ENCODE results near the gene ING5.
"Not testable (repeated sequence)": the region's sequence is repeated elsewhere in the genome, so short reads cannot be mapped to it uniquely, and the experiment has no call there.

Gene ING5

DNA sequence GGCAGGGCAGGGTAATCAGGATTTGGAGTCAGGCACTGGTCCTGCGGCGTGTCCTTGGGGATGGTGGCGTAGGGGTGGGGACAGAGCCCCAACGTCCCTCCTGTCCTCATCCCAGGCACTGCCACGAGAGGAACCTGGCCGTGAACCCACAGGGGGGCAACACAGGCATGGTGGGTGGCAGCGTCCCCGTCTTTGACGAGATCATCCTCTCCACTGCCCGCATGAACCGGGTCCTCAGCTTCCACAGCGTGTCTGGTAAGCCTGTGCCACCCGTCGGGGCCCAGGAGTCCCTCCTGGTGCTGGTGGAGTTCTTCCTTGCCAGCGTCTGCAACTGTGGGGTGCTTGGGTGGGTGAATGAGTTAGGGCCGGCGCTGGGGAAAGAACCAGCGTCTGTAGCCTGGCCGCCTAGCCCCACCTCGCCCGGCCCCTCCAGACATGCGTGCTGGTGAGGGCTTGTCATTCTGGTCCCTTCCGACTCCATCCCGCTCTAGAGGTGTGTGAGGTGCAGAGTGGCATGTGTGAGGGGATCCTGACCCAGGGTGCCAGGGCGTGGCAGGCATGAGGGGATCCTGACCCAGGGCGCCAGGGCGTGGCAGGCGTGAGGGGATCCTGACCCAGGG, 40.6 kb downstream of the ING5 start:
- no peak for DNase-seq

DNA sequence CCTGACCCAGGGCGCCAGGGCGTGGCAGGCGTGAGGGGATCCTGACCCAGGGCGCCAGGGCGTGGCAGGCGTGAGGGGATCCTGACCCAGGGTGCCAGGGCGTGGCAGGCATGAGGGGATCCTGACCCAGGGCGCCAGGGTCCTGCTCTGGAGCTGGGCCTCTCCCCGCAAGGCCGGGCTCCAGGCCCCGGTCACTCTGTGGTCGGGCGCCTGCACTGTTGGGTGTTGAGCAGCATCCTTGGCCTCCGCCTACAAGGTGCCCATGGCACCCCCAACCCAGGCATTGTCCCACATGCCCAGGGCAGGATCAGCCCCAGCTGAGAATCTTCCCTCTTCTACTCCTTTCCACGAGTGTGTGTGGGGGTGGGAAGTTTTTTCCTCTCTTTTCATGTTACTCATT, 41.2 kb downstream of the ING5 start:
- DNase-seq: not testable (repeated sequence)

DNA sequence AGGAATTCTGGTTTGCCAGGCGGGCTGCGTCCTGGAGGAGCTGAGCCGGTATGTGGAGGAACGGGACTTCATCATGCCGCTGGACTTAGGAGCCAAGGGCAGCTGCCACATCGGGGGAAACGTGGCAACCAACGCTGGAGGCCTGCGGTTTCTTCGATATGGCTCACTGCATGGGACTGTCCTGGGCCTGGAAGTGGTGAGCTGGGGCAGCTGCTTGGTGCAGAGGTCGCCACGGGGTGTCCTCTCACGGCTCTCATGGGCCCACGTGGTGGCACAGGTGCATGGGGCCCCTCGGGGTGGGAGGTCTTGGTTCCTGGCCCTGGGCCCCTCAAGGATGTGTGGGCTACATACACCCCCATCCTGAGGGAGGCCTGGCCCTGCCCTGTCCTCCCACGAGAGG, 41.8 kb downstream of the ING5 start:
- DNase-seq: no peak

DNA sequence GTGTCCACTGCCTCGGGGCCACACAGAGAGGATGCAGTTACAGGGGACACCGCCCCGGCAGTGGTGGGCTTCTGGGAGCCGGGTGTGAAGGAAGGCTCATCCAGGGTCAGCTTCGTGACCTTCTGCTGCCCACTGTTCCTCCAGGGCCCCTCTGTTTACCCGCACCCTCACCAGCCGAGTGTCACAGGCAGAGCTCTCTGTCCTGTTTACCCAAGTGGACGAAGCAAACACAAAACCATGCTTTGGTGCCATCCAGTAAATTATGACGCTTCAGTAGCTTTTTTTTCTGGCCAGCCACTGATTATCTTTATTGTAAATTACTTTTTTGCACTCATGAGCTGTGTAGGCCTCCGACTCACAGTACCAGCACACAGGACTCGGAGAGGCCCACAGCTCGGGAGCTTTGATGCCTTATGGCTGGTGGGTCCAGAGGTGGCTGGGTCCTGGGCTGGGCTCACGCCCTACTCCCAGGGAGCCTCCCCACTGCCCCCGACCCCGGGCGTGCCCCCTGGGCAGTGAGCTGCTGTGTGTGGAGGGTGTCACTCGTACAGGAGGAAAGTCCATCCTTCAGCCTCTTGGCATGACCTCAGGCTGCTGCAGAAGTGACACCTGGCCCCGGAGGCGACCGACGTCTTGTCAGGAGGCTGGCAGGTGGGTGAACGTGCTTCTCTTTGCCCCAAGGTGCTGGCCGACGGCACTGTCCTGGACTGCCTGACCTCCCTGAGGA, 42.4 kb downstream of the ING5 start:
- DNase-seq: no peak

DNA sequence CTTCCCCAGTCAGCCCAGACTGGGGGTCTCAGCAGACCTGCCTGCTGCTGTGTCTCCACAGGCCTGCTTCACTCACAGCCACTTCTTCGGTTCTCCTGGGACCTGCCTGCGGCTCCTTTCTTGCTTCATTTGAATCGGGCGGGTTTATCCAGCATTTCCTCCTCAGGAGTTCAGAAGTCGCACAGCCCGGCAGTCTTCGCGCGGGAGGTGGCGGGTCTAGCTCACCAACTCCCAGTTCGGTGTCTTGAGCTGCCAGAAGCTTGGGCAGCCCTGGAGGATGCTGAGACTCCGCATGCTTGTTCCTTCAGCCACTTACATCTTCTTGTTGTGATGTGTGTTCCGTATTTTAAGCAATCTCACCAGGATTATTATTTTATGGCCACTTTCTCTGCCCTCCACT, 43.4 kb downstream of the ING5 start:
- DNase-seq: no peak

DNA sequence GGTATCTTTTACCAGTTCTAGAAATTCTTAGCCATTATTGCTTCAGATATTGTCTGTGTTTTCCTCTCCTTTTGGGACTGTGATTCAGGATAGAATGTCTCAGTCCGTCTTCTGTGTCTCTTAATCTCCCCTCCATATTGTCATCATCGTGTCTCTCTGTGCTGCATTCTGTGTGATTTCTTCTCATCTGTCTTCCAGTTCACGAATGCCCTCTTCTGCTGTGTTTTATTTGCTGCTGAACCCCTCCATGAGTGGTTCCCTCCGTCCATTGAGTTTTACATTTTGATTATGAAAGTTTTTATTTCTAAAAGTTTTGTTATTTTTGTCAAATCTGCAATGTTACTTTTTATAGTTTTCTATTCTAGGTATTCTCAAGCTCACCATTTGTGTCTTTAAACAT, 44.2 kb downstream of the ING5 start:
- no peak for DNase-seq

DNA sequence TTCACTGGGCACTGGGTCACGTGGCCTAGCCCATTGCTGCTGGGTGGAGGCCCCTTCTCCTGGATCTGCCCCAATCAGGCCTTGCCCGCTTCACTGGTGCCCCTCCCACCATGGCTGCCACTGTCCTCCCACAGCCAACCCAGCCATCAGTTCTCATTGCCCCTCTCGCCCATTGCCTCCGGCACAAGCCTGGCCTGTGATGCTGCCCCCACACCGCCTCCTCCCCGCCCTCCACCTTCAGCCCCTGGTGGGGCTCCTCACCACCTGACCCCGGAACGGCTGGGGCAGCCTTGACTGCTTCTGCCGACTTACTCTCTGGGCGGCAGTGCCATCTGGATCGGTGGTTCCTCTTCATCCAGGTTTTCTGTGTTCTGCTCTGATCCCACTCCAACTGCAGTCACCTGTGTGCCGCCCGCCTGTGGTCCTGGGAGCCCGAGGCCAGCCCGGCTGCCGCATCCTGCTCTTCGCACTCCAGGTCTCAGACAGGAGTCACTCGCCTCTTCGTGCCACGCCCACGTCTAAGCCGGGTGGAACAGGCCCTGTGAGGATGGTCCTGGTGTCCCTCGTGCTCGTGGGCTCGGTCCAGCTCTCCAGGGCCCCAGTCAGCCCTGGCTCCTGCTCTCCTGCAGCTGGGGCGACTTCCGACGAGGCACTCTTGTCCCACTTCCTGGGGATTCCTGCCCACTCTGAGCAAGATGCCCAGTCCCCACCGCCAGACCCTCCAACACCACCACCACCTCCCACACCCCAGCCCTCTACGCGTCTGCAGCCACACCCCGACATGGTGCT, 46.8 kb downstream of the ING5 start:
- no peak for DNase-seq

DNA sequence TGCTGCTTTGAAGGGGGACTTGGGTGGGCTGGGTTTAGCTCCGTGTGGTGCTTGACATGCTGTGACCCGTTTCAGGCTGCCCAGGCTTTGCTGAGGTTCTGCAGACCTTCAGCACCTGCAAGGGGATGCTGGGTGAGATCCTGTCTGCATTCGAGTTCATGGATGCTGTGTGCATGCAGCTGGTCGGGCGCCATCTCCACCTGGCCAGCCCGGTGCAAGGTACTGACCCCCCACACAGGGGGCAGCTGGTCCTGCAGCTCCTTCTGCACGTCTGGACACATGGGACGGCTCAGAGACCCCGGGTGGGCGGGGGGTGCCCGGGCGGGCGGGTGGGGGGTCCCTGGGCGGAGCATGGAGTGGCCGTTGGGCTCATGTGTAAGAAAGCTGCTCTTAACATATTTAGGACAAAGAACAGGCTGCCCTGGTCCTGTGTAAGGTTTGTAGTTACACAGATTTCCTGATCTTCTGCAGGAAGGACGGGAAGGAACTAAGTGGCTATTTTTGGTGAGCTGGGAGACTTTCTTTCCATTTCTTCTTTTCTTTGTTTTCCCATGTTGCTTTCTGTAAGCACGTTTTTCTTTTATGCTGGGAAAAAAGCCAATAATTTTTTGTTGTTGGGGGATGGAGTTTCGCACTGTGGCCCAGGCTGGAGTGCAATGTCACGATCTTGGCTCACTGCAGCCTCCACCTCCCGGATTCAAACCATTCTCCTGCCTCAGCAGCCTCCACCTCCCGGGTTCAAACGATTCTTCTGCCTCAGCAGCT, 48.4 kb downstream of the ING5 start:
- DNase-seq: no peak

DNA sequence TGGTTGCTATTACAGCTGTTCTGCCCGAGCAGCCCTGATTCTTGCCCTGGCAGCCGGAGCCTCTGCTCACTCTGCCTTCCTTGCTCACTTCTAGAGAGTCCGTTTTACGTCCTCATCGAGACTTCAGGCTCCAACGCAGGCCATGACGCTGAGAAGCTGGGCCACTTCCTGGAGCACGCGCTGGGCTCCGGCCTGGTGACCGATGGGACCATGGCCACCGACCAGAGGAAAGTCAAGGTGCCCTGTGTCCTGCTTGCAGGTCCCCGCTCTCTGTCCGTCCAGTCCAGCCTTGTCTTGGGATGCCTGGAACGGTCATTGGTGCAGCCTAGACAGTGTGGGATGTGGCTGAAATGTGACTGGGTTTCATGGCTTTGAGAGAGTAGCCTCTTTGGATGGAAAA, 49.3 kb downstream of the ING5 start:
- no peak for DNase-seq

DNA sequence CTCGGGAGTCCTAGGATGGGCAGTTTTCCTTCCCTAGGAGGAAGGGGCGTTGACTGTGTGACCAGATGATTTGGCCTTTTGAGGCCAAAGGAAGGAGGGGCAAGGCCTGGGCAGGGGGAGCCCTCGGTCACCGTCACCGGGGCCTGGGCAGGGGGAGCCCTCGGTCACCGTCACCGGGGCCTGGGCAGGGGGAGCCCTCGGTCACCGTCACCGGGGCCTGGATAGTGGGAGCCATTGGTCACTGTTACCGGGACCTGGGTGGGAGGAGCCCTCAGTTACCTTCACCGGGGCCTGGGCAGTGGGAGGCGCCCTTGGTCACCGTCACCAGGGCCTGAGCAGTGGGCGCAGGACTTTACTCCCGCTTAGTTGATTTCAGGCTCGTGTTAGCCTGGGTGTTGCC, 49.9 kb downstream of the ING5 start:
- no peak for DNase-seq

DNA sequence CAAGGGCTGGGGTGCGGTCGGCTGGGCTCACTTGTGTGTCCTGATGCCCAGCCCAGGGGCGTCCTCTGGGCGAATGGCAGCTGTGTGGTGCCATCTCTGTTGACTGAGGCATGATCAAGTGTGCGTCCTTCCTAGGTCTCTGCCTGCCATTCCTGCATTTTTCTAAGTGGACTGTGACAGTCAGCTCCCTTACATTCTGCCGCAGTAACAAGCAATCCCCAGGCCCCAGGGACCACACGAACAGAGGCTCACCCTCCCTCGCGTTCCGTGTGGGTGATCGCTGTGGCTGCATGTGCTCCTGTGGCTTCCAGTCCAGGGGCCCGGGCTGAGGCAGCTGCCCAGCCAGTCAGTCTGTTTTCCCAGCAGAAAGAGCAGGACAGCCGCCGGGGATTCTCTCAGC, 50.4 kb downstream of the ING5 start:
- DNase-seq: no peak

DNA sequence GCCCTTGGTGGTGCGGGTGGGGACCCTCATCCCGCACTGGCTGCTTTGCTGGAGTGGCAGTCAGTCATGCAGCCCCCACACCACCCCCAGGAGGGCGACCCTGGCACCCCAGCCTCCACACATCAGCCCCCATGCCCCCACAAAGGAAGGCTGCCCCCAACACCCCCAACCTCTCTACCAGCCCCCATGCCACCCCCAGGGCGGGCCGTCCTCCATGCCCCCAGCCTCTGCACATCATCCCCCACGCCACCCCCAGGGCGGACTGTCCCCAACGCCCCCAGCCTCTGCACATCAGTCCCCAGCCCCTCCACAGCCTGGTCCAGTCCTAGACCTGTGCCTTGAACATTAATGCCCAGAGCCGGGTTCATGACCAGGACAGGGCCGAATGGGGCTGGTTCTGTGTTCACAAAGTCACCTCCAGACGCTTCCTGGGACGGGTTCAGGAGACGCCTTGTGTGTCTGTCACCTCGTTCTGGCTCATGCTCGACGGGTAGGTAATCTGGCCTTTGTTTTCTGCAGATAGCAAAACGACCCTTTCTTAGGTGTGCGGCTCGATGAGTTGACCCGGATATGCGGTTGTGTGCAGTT, 50.9 kb downstream of the ING5 start:
- DNase-seq: no peak

DNA sequence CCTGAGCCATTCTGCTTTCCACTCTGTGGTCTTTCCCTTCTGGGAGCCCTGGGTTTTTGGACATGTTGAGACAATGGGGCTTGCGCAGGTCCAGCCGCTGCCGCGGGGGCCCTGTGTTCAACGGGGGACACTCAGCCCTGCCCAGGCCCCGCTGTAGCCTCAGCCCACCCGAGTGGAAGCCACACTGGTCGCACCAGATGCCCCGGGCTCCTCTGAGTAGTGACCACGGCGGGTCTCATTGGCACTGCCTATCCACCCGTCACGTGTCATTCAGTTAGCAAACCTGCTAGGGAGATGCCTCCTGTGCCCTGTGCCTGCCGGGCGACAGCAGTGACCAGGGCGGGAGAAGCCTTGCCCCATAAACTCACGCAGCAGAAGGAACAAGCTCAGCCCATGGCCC, 51.7 kb downstream of the ING5 start:
- DNase-seq: no peak

DNA sequence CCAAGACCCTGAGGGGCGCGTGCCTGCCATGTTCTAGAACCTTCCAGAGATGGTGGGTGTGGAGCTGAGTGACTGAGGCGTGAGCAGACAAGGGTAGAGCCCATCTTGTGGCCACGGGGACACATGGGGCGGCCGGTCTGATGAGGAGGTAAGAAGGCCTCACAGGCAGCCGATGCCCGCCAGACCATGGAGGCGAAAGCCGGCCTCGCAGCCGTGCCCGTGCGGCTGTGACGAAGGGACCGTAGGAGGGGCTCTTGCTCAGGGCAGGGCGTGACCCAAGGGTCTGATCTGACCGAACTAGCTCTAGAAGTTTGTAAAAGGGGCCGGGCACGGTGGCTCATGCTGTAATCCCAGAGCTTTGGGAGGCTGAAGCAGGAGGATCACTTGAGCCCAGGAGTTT, 52.2 kb downstream of the ING5 start:
- no peak for DNase-seq

DNA sequence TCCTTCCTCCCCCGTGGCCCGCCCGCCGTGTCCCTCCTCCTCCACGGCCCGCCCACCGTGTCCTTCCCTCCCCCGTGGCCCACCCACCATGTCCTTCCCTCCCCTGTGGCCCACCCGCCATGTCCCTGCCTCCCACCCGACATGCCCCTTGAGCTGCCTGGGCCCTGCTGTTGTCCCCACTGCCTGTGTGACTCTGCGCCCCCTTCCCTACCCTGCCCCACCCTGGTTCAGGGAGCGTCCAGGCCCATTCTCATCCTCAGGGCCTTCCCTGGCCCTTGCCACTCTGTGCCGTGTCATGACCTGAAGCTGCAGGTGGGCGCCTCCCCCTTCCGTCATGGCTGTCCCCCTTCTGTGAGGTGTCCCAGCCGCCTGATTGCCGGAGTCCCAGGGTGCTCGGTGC, 53.3 kb downstream of the ING5 start:
- DNase-seq: no peak

DNA sequence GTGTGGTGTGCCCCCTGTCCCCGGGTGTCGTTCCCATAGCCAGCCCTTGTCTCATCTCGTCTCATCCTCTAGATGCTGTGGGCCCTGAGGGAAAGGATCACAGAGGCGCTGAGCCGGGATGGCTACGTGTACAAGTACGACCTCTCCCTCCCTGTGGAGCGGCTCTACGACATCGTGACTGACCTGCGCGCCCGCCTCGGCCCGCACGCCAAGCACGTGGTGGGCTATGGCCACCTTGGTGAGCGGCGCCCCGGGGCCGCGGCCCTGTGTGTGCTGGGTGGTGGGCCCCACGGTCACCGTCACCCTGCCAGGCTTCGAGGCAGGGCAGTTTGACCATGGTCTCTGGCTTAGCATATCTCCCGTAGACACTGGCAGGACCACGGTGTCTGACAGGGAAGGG, 53.9 kb downstream of the ING5 start:
- no peak for DNase-seq

DNA sequence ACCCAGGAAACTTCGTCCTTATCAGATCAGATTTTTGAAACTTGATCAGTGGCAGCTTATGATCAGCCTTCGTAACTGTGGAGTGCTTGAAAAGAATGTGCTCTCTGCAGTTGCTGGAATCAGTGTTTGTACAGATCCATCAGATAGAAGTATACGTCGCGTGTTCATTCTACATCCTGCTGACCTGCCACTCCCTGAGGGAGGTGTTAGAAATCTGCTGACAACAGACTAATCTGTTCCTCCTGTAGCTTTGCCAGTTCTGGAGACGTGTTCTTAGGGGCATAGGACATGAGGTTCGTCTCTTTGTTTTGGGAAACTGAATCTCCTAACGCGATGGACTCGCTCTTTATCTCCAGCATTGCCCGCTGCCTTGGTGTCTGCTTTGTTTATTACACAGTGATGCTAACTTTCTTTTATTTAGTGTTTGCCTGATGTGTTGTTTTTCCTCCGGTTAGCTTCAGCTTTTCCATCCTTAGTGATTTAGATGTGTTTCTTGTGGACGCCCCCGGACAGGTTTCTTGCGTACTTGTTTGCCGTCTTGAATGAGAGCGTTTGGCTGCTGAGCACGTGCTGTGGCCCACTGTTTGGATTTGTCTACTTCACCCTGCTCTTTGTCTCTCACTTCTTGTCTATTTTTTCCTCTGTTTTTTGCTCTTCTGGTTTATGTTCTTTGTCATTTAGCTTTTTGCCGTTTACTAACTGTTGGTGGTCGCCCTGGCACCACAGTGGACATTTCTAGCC, 57.4 kb downstream of the ING5 start:
- no peak for DNase-seq

DNA sequence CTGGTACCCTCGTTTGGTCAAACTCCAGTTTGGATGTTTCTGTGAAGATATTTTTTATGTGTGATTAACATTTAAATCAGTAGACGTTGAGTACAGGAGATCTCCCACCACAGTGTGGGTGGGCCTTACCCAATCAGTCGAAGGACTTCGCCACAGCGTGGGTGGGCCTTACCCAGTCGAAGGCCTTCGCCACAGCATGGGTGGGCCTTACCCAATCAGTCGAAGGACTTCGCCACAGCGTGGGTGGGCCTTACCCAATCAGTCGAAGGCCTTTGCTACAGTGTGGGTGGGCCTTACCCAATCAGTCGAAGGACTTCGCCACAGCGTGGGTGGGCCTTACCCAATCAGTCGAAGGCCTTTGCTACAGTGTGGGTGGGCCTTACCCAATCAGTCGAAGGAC, 58.1 kb downstream of the ING5 start:
- DNase-seq: not testable (repeated sequence)

DNA sequence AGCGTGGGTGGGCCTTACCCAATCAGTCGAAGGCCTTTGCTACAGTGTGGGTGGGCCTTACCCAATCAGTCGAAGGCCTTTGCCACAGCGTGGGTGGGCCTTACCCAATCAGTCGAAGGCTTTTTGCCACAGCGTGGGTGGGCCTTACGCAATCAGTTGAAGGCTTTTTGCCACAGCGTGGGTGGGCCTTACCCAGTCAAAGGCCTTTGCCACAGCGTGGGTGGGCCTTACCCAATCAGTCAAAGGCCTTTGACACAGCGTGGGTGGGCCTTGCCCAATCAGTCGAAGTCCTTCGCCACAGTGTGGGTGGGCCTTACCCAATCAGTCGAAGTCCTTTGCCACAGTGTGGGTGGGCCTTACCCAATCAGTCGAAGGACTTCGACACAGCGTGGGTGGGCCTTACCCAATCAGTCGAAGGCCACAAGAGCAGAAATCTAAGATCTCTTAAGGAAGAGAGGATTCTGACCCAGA, 58.5 kb downstream of the ING5 start:
- DNase-seq: no peak

DNA sequence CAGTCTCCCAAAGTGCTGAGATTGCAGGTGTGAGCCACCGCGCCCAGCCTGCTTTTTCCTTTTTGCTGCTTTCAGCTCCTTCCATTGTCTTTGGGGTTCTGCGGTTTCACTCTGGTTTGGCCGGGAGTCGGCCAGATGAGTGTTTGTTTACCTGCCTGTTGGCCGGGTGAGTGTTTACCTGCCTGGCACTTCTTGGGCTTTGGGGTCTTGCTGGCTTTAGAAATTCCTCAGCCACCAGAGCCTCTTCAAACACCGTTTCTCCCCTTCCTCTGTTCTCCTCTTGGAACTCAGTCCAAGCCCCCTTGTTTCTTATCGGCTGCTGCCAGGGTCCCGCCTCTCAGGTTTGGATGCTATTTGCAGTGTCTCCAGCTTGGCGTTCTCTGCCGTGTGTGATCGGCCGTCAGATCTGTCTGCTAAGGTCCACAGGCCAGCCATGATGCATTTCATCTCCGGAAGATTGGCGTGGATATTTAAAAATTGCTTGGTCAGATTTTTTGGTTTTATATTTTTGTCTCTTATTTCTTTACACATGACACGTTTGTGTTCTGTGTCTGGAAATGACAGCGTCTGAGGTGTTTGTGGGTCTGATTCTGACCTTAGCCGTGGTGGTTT, 60.6 kb downstream of the ING5 start:
- DNase-seq: no peak

DNA sequence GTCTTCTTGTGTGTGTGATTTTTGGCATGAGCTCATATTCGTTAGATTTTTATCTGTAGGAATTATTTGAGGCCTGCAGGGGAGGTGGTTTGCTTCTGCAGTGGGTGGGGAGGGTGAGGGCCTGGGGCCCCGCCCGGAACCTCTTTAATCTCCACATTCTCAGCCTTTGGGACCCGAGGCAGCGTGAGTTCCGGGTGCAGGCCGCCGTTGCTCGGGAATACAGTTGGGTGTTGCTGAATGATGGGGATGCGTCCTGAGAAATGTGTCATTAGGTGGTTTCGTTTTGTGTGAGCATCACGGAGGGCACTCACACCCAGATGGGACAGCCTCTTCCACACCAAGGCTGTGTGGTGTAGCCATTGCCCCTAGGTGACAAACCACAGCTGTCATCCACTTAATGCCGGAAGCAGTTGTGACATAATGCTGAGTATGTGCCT, 61.1 kb downstream of the ING5 start:
- DNase-seq: no peak
